GM21619 (cell line): Measurements from ENCODE around the gene GALNT15.
A peak's percentile ranks its signal among the peaks of the same experiment; 100 is the strongest.

Experiments used
- ATAC-seq: cut with Tn5 transposase; IDR thresholded peaks from one replicate; pipeline ENCODE4 v1.9.1; 2021; ENCODE audit not compliant: unreplicated experiment

Gene GALNT15

GRCh38 chr3:16251316-16252085, 77.0 kb downstream of the GALNT15 start:
- no peak for ATAC-seq

DNA sequence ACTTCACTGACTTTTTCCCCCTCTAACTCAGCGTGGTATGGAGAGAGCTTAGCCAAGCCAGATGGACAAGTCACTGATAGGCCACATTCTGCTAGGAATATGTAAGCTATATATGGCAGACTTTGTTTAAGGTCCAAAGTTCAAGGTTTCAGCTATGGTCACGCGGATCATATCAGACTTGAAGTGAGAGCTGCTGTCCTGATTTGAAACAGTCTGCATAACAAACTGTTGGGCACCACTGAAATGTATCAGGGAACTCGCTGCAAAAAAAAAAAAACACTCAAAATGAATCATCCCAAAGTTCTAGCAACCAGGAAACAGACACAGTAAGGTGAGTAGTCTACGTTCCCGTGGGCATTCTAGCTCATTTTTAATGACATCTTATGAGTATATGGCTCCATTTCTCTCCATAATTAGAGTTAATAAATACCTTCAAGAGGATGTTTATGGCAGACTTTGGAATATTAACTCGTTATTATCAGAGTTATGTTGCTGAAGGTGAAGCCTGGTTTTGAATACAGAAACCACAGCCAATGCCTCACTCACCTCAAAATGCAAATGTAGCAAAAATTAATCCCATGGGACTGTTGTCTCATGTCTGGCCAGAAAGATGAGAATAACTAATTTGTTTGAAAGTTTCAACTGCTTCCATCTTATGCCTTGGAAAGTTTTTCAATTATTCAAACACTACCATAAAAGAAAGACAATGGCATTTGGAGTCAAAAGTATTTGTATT, 77.9 kb downstream of the GALNT15 start:
- ATAC-seq = peak; percentile 42

- no peak for ATAC-seq
These were observed 78.5 kb downstream of the GALNT15 start for GRCh38 chr3:16252988-16253387.

GRCh38 chr3:16253601-16254000, 79.1 kb downstream of the GALNT15 start:
- ATAC-seq = no peak

GRCh38 chr3:16254916-16255315, 80.4 kb downstream of the GALNT15 start:
- no peak for ATAC-seq

GRCh38 chr3:16255326-16255725, 80.8 kb downstream of the GALNT15 start:
- ATAC-seq = no peak

- no peak for ATAC-seq
These were observed 81.2 kb downstream of the GALNT15 start for GRCh38 chr3:16255726-16256125.

DNA sequence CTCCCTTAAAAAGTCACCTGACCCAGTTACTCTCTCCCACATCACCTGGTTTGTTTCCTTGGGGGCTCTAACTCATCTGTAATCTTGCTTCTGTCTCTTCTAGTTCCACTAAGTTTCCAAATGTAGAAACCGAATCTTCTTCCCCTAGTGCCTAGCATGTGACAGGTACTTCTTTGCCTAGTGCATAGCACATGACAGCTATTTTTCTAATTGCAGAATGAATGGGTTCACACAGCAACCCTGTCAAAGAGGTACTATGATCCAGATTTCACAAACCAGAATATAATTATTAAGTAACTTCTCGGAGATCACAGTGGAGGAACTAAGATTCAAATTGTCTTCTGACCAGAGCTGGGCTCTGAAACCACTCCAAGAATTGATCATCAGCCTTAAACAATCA, 82.8 kb downstream of the GALNT15 start:
- ATAC-seq = no peak

- ATAC-seq = no peak
These were observed 83.7 kb downstream of the GALNT15 start for GRCh38 chr3:16258177-16258576.

GRCh38 chr3:16258866-16259265, 84.4 kb downstream of the GALNT15 start:
- no peak for ATAC-seq

- no peak for ATAC-seq
These were observed 85.6 kb downstream of the GALNT15 start for GRCh38 chr3:16260046-16260445.

GRCh38 chr3:16262174-16262573, 87.7 kb downstream of the GALNT15 start:
- ATAC-seq = no peak

DNA sequence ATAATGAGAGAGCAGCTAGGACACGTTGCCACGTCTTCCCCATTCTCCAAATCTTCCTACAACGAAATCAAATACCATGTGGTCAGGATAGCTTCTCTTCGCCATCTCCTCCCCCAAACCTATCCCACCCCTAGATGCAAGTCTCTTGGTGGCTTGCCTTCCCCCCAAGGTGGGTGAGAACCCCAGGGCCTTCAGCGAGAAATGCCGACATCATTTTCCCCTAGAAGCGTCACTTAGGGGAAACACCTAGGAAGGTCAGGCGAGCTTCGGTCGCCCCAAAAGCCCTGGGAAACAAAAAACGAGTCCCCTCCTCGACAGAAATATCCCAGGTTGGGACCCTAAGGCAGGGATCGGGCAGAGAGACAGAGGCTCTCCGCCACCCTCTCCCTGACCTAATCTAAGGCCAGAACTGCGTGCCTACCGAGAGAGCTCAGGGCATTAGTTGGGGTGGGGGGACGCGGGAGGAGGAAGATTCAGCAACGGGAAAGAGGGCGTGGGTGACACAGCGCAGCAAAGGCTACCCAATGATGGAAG, 89.8 kb downstream of the GALNT15 start:
- no peak for ATAC-seq

DNA sequence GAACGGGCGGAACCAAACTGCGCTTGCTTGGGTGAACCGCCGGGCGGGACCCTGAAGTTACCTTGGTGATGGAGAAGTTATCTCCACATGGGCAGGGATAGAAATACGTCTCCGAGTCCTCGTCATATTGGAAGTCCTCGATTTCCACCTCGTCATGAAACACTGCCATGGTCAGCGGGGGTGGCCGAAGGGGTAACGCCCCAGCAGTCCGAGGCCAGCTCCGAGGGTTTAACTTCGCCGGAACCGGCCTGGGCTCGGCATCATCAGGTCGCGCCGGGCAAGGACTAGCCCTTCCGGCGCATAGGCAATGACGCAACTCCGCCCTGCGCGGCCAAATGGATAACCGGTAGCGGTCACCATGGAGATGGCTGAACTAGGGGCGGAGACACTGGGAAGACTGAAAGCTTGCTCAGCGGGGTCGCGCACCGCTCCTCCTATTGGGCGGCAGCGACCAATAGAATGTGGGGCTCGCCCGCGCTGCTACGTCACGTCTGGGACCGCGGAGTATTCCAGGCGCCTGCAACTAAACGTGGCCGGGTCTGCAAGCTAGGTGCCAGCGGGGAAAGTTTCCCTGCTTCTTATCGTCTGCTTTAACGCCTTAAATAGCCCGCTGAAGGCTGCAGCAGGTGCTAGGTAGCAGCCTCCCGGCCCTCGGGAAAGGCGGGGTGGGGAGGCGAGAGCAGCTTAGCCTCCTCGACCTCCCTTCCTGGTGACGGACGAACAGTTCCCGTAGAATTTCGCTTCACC, 90.4 kb downstream of the GALNT15 start, which contains the start of the genes DPH3 and OXNAD1:
TSS of gene DPH3 (minus strand) at position 236 of the 747 bp plus-strand sequence. CDS start at position 169, 67 bp downstream.
TSS of gene OXNAD1 (plus strand) at position 505 of the 747 bp plus-strand sequence. CDS start 5,741 bp downstream, outside the sequence.
- peak; percentile 98 for ATAC-seq

DNA sequence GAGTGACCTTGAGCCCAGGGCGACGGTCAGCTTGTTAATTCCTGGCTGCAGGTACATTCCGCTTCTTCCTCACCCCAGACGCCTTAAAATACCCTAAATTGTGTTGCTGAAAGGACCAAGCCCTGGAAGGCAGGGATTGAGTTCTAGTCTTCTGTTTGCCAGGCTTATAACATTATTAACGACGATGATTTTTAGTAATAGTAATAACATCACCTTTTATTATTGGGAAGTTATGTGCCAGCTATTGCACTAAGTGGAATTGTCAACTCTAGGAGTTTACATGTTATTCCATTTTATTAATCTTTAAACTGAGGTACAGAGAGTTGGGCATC, 90.9 kb downstream of the GALNT15 start:
- ATAC-seq = no peak

GRCh38 chr3:16266714-16267113, 92.2 kb downstream of the GALNT15 start:
- ATAC-seq = no peak

DNA sequence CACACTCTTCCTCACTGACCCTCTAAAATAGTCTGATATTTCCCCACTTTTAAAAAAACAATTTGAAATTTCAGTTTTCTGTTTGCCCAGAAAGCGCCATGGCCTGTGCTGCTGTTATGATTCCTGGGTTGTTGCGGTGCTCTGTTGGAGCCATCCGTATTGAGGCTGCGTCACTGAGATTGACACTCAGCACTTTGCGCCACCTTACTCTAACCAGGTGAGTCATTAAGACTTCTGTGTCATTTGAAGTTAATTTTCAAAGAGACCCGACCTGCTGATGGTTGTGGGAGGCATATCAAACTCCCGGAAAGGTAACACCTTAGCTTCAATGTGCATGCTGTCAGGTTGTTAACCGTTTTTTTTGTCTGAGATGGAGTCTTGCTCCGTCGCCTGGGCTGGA, 96.4 kb downstream of the GALNT15 start:
- ATAC-seq = no peak

DNA sequence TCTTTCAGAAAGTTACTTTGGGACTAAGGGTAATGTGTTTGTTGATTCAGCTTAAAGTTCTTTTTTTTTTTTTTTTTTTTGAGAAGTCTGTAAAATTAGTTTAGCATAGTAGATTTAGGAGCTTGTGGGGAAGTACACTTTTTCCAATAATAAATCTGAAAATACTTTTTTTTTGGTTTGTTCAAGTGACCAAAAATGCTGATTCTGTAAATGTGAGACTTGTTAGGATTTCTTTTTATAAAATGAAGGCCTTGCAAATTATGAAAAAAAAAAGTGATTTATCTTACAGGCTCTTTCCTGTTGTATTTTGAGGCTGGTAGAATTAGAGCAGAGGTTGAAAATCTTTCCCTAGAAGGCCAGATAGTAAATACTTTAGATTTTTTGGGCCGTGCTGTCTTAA, 98.1 kb downstream of the GALNT15 start:
- no peak for ATAC-seq

DNA sequence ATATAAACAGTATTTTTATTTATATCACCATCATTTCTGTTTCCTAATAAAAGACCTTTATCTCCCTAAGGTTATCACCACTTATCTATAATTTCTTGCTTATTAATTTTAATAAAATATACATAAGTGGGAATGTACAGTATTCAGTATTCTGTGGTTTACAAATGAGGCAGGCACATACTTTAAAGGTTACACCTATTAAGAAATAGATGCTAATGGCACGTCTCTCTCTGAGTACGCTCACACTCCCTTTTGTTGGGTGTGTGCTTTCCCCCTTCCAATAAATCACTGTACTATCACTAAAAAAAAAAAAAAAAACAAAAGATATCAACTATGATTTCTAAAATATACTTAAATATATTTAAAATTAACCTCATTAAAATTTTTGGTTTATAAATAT, 99.4 kb downstream of the GALNT15 start:
- no peak for ATAC-seq

- no peak for ATAC-seq
These were observed 103.0 kb downstream of the GALNT15 start for GRCh38 chr3:16277471-16277870.
